ENCODE data around the gene AGPS.
"Not testable (repeated sequence)": the region's sequence is repeated elsewhere in the genome, so short reads cannot be mapped to it uniquely, and the experiment has no call there.

DNA sequence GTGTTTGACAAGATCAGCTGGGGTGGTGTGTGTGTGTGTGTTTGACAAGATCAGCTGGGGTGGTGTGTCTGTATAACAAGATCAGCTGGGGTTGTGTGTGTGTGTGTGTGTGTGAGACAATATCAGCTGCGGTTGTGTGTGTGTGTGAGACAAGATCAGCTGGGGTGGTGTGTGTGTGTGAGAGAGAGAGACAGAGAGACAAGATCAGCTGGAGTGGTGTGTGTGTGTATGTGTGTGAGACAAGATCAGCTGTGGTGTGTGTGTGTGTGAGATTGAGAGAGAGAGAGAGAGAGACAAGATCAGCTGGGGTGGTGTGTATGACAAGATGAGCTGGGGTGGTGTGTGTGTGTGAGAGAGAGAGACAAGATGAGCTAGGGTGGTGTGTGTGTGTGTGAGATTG lies 41.5 kb upstream of the AGPS start:
- not testable (repeated sequence) for TF ChIP-seq TAF1 (IDR thresholded peaks at IDR 0.05; ENCODE audit: control insufficient read depth, extremely low read depth, insufficient read depth, low read length, severe bottlenecking); PYGO2 (tag; IDR thresholded peaks at IDR 0.05); ZNF232 (CRISPR knock-in tag; IDR thresholded peaks at IDR 0.05); HNRNPK (IDR thresholded peaks at IDR 0.05; ENCODE audit: low read depth, low read length, poor library complexity, severe bottlenecking)
- TF ChIP-seq, protein P1, sequence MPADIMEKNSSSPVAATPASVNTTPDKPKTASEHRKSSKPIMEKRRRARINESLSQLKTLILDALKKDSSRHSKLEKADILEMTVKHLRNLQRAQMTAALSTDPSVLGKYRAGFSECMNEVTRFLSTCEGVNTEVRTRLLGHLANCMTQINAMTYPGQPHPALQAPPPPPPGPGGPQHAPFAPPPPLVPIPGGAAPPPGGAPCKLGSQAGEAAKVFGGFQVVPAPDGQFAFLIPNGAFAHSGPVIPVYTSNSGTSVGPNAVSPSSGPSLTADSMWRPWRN (IDR thresholded peaks at IDR 0.05; ENCODE audit: low read depth), result not testable (repeated sequence)
